IMR-90 (cell line): ENCODE data around the gene TREH. TPM values are rescaled to one million over a fixed set of nuclear protein-coding genes. Genes with fewer than 3 reads are reported as not detected.

Experiments used
- ATAC-seq: fragments of 200-7000 bp; cut with Tn5 transposase; 2 replicates; pipeline ENCODE4 v1.9.1; 2020; ENCODE audit warnings: low read depth, mild to moderate bottlenecking, moderate library complexity
- BruUV-seq: library from RNA; stranded (reverse); fragments of 400-500 nt; replicated peaks from 2 replicates; lab custom pipeline; 2021; lab: Mats Ljungman, UMichigan
- CTCF ChIA-PET: fragments of 300-600 bp; formaldehyde crosslinking; extraction: SDS; loops from one replicate; lab custom pipeline; 2021; ENCODE audit warnings: antibody characterized with exemption; lab: Yijun Ruan, JAX
- POLR2A ChIA-PET: fragments of 300-600 bp; sonication (Branson Sonifier 250); formaldehyde crosslinking; loops from one replicate; lab custom pipeline; 2022; ENCODE audit warnings: antibody characterized with exemption; ENCODE audit not compliant: unreplicated experiment; lab: Charles Lee
- DNase-seq: peaks from one replicate; pipeline ENCODE4 v3.0.0; 2013
- H2AFZ ChIP-seq: replicated peaks from 2 replicates; pipeline ENCODE3; 2013; ENCODE audit warnings: low read length, mild to moderate bottlenecking; ENCODE audit not compliant: poor library complexity
- H2AK5ac ChIP-seq: 2 replicates; pipeline ENCODE4 v1.6.1; 2013; ENCODE audit warnings: low read depth, low read length, inconsistent platforms
- H2AK9ac ChIP-seq: replicated peaks from 2 replicates; pipeline ENCODE3; 2013; ENCODE audit warnings: mild to moderate bottlenecking, low read depth, low read length, moderate library complexity; ENCODE audit not compliant: poor library complexity
- H2BK120ac ChIP-seq: 2 replicates; pipeline ENCODE4 v1.6.1; 2013; ENCODE audit warnings: low read depth, low read length, inconsistent platforms
- H2BK15ac ChIP-seq: 3 replicates; pipeline ENCODE4 v1.6.1; 2013; ENCODE audit warnings: low read depth, low read length, inconsistent platforms
- H2BK20ac ChIP-seq: 2 replicates; pipeline ENCODE4 v1.6.1; 2013; ENCODE audit warnings: low read depth, mild to moderate bottlenecking, inconsistent platforms, low read length, moderate library complexity
- H2BK5ac ChIP-seq: 2 replicates; pipeline ENCODE4 v1.6.1; 2013; ENCODE audit warnings: mild to moderate bottlenecking, low read depth, low read length, inconsistent platforms; ENCODE audit not compliant: poor library complexity, severe bottlenecking
- H3K14ac ChIP-seq: replicated peaks from 2 replicates; pipeline ENCODE4 v1.6.1; 2013; ENCODE audit warnings: low read depth, low read length, inconsistent platforms
- H3K18ac ChIP-seq: 2 replicates; pipeline ENCODE4 v1.6.1; 2013; ENCODE audit warnings: low read depth, low read length, control low read depth
- H3K23ac ChIP-seq: 2 replicates; pipeline ENCODE4 v1.6.1; 2013; ENCODE audit warnings: low read depth, low read length, inconsistent platforms
- H3K27ac ChIP-seq: 2 replicates; pipeline ENCODE4 v1.5.1; 2013; ENCODE audit warnings: mild to moderate bottlenecking, control low read depth, low read length; ENCODE audit not compliant: insufficient read depth
- H3K27me3 ChIP-seq: 2 replicates; pipeline ENCODE4 v1.6.1; 2013; ENCODE audit warnings: low read length; ENCODE audit not compliant: control insufficient read depth, insufficient read depth
- H3K36me3 ChIP-seq: 2 replicates; pipeline ENCODE4 v1.6.1; 2013; ENCODE audit warnings: low read length, mixed read lengths; ENCODE audit not compliant: control insufficient read depth, insufficient read depth
- H3K4ac ChIP-seq: 2 replicates; pipeline ENCODE4 v1.6.1; 2013; ENCODE audit warnings: low read depth, low read length, inconsistent platforms
- H3K4me1 ChIP-seq: 2 replicates; pipeline ENCODE4 v1.6.1; 2013; ENCODE audit warnings: low read length, mixed read lengths; ENCODE audit not compliant: control insufficient read depth, insufficient read depth
- H3K4me2 ChIP-seq: 2 replicates; pipeline ENCODE4 v1.6.1; 2013; ENCODE audit warnings: low read depth, mild to moderate bottlenecking, control low read depth, low read length, moderate library complexity
- H3K4me3 ChIP-seq: 2 replicates; pipeline ENCODE4 v1.5.1; 2013; ENCODE audit warnings: low read depth, mild to moderate bottlenecking, control low read depth, low read length, moderate library complexity; ENCODE audit not compliant: insufficient read depth
- H3K56ac ChIP-seq: 2 replicates; pipeline ENCODE4 v1.6.1; 2013; ENCODE audit warnings: low read length, inconsistent platforms; ENCODE audit not compliant: insufficient read depth; ENCODE audit errors: extremely low read depth
- H3K79me1 ChIP-seq, 2 experiments: 2 replicates each; pipeline ENCODE4 v1.6.1; 2013; ENCODE audit warnings: low read length in 2 of 2, inconsistent platforms in 1 of 2, low read depth in 1 of 2
- H3K9ac ChIP-seq: 2 replicates; pipeline ENCODE4 v1.6.1; 2013; ENCODE audit warnings: low read depth, low read length, control low read depth
- H3K9me1 ChIP-seq: 2 replicates; pipeline ENCODE4 v1.6.1; 2013; ENCODE audit warnings: low read length, inconsistent platforms; ENCODE audit not compliant: insufficient read depth
- H3K9me3 ChIP-seq: 2 replicates; pipeline ENCODE4 v1.6.1; 2013; ENCODE audit warnings: low read length; ENCODE audit not compliant: control insufficient read depth, insufficient read depth
- H4K20me1 ChIP-seq: 2 replicates; pipeline ENCODE4 v1.6.1; 2013; ENCODE audit warnings: low read length, inconsistent platforms; ENCODE audit not compliant: insufficient read depth
- H4K5ac ChIP-seq: 2 replicates; pipeline ENCODE4 v1.6.1; 2013; ENCODE audit warnings: mild to moderate bottlenecking, low read depth, low read length, control low read depth
- H4K8ac ChIP-seq, 2 experiments: 2 replicates each; pipeline ENCODE4 v1.6.1; 2013; ENCODE audit warnings: low read depth in 2 of 2, low read length in 2 of 2, control low read depth in 1 of 2, inconsistent platforms in 1 of 2
- H4K91ac ChIP-seq: 2 replicates; pipeline ENCODE4 v1.6.1; 2013; ENCODE audit warnings: low read depth, low read length, inconsistent platforms; ENCODE audit not compliant: insufficient read depth
- CEBPB ChIP-seq: IDR thresholded peaks from 2 replicates; pipeline ENCODE4 v1.6.1; 2012; ENCODE audit warnings: low read depth, low read length, improper control_type of control experiment
- MAFK ChIP-seq: IDR thresholded peaks from 2 replicates; pipeline ENCODE4 v1.6.1; 2012; ENCODE audit warnings: low read depth, low read length, improper control_type of control experiment
- MAZ ChIP-seq: IDR thresholded peaks from 2 replicates; pipeline ENCODE4 v1.6.1; 2012; ENCODE audit warnings: low read depth, mild to moderate bottlenecking, low read length, improper control_type of control experiment, moderate library complexity, borderline replicate concordance
- MXI1 ChIP-seq: IDR thresholded peaks from 2 replicates; pipeline ENCODE4 v1.6.1; 2012; ENCODE audit warnings: low read depth, mild to moderate bottlenecking, low read length, moderate library complexity, borderline replicate concordance
- POLR2A ChIP-seq: IDR thresholded peaks from 2 replicates; pipeline ENCODE4 v1.6.1; 2012; ENCODE audit warnings: mild to moderate bottlenecking, low read depth, low read length
- RAD21 ChIP-seq: IDR thresholded peaks from 2 replicates; pipeline ENCODE4 v1.6.1; 2012; ENCODE audit warnings: low read length, improper control_type of control experiment
- RFX5 ChIP-seq: IDR thresholded peaks from 2 replicates; pipeline ENCODE4 v1.8.0; 2012; ENCODE audit warnings: low read depth, mild to moderate bottlenecking, low read length, moderate library complexity
- WGBS, 2 experiments: methylation state at CpG; one replicate each; pipeline versions ENCODE4 v1.1.5 to v1.1.7; 2013; ENCODE audit warnings: missing lambda C conversion rate in 2 of 2; ENCODE audit not compliant: insufficient read length in 1 of 2; ENCODE audit errors: extremely low coverage in 2 of 2; 5-methylcytosine and 5-hydroxymethylcytosine counted together
- dilution Hi-C: fragments of 300-500 bp; cut with HindIII; formaldehyde crosslinking; loops from one replicate; pipeline ENCODE4 v1.14.3; 2018; ENCODE audit warnings: low sequenced_read_pairs; ENCODE audit not compliant: unreplicated experiment
- in situ Hi-C: fragments of 300-500 bp; cut with MboI; formaldehyde crosslinking; loops from 3 replicates; pipeline ENCODE4 v1.14.3; 2019; ENCODE audit warnings: low sequenced_read_pairs, inconsistent platforms, mixed read lengths
- intact Hi-C: fragments of 100-400 bp; cut with micrococcal nuclease; formaldehyde crosslinking; loops from 2 replicates; pipeline ENCODE4 v1.10.0; 2022
- polyA plus RNA-seq, 3 experiments: library from polyadenylated mRNA; depleted of rRNA; stranded (reverse); fragments of >200 nt; gene quantifications; 2 replicates each; pipeline ENCODE4 v1.2.3, GENCODE V29; 2012; ENCODE audit warnings: low replicate concordance in 1 of 3
- total RNA-seq: library from RNA; depleted of rRNA; stranded (reverse); fragments of >200 nt; gene quantifications from 2 replicates; pipeline ENCODE4 v1.2.3, GENCODE V29; 2012

The TREH gene
- total and polyA plus RNA-seq, 2 of the 4 experiments (the other 2 are of a cell fraction), result not detected

DNA sequence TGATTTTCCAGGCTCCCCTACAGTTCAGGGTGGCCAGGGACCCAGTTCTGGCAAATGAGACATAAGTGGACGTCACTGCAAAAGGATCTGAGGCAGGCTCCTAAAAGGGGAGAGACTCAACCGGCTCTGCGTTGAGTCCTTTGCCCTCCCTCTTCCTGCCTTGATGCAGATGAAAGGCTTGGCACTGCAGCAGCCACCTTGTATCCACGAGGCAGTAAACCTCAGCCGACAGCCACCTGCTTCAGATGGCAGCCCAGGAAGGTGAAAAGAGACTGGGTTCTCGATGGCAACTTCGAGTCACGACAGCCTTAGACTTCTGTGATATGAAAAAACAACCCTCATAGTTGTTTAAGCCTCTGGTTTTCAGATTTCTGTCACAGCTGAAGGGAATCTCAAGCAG is 14.7 kb upstream of the TREH start:
- Histone ChIP-seq H2AFZ (no peak overlapping the region), H3K9me1 (peaks cover 8% of the 10 kb centered on the region; the same call in 1 of the 2 replicates), H3K9me3 (no peaks in the 10 kb centered on the region), H3K18ac (no peak overlapping the region), H3K4ac (no peak overlapping the region), H2BK20ac (no peak overlapping the region), H4K8ac (no peak overlapping the region), H3K4me1 (peaks cover 14% of the 10 kb centered on the region), H3K4me3 (no peak overlapping the region), H3K27ac (no peak overlapping the region), H4K91ac (no peak overlapping the region), H3K79me1 (no peaks in the 10 kb centered on the region), H3K56ac (no peak overlapping the region), H2BK15ac (no peak overlapping the region), H3K23ac (no peak overlapping the region), H3K9ac (no peak overlapping the region), H4K5ac (no peak overlapping the region), H3K27me3 (no peaks in the 10 kb centered on the region), H3K4me2 (no peak overlapping the region), H2AK9ac (no peak overlapping the region), H2BK5ac (no peak overlapping the region), H4K20me1 (no peaks in the 10 kb centered on the region), H2BK120ac (no peak overlapping the region), H2AK5ac (no peak overlapping the region), H3K14ac (no peak overlapping the region), H3K36me3 (no peaks in the 10 kb centered on the region)
- DNase-seq (no peak), ATAC-seq (no peak)
- POLR2A ChIA-PET, result no interaction called here
- dilution Hi-C loops, result no loop called here
- WGBS, 2 experiments, result no CpG with 5 or more reads among the region's 8 CpGs
- no TSS peak for BruUV-seq
- in situ Hi-C loops, result loop anchor here (5.0 kb wide), 1 partner anchor 263 kb away; the partner anchor contains the start of gene UPK2
- intact Hi-C loops, result no loop called here
- CTCF ChIA-PET, result no interaction called here
- no peak for TF ChIP-seq POLR2A
- TF ChIP-seq RFX5, result no peak
- no peak for TF ChIP-seq CEBPB
- no peak for TF ChIP-seq MXI1
- TF ChIP-seq MAFK, result no peak
- TF ChIP-seq MAZ, result no peak
- TF ChIP-seq RAD21, result no peak
